HEK293T (cell line): ENCODE data around the gene ZBTB17.

Experiments used
- ARNT ChIP-seq: fragments of 450-650 bp; IDR thresholded peaks from 2 replicates; pipeline ENCODE4 v1.6.1; 2017; ENCODE audit warnings: mild to moderate bottlenecking
- FOXK2 ChIP-seq: fragments of 450-650 bp; IDR thresholded peaks from 2 replicates; pipeline ENCODE4 v1.6.1; 2016; ENCODE audit warnings: mild to moderate bottlenecking
- FOXM1 ChIP-seq: fragments of 450-650 bp; IDR thresholded peaks from 2 replicates; pipeline ENCODE4 v1.6.1; 2017; ENCODE audit warnings: mild to moderate bottlenecking, borderline replicate concordance
- LEF1 ChIP-seq: fragments of 450-650 bp; IDR thresholded peaks from 2 replicates; pipeline ENCODE4 v1.6.1; 2017; ENCODE audit warnings: mild to moderate bottlenecking, borderline replicate concordance
- SUZ12 ChIP-seq: fragments of 450-650 bp; IDR thresholded peaks from 2 replicates; pipeline ENCODE4 v1.6.1; 2016; ENCODE audit warnings: mild to moderate bottlenecking

DNA sequence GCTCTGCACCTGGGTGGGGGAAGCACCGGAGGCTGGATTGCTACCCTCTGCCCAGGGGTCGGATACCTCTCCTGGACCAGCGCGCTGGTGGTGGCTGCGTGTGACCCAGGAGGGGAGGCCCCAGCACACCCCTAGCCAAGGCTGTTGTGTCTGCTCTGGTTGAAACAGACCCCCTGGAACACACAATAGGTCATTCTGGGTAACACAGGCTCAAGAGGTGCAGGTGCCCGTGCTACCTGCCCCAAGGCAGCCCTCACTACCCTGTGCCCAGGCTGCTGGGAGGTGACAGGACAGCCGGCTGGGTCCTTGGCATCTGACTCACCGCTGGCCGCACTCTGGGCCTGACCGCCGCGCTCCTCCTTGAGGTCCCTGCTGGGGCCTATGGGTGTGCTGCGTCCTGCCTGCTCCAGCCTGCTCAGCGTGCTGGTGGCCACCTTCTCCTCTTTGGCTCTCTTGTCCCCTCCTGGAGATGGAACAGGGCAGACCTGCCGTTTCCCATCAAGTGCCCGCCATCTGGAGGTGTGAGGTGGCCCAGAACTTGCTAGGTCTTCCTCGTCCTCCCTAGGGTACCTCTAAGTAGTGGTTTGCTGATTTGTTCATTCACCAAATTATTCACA, 30.0 kb downstream of the ZBTB17 start:
- TF ChIP-seq ARNT: no peak
- no peak for TF ChIP-seq SUZ12
- no peak for TF ChIP-seq FOXK2
- TF ChIP-seq LEF1: no peak
- no peak for TF ChIP-seq FOXM1
